ENCODE data around the gene TPP1. TPM values are rescaled to one million over a fixed set of nuclear protein-coding genes. Genes with fewer than 3 reads are reported as not detected.

The TPP1 gene
- total RNA-seq, 4 donors from 2014 or later: 13.9 to 43.4 (median 19.6) TPM

GRCh38 chr11:6565325-6565724 lies 53.9 kb downstream of the TPP1 start:
- Histone ChIP-seq H3K36me3 (peaks cover 0 to 4% of the 10 kb centered on the region in 2 donors), H3K9me3 (no peaks in the 10 kb centered on the region), H3K27me3 (no peaks in the 10 kb centered on the region), H3K27ac (no peak overlapping the region), H3K4me1 (peaks cover 19 to 28% of the 10 kb centered on the region in 2 donors), H3K4me3 (no peak overlapping the region)
- no peak for ATAC-seq
- in situ Hi-C loops (cut with MboI; ENCODE audit: low sequenced_read_pairs in 4 of 4) (no loop called here), intact Hi-C loops (cut with DNase I; ENCODE audit: low total_unique reads) (no loop called here)
- DNase-seq: no peak
- TF ChIP-seq POLR2A (IDR thresholded peaks at IDR 0.05): no peak
- TF ChIP-seq CTCF (IDR thresholded peaks at IDR 0.05 in 4 of 5, conservative IDR thresholded peaks at IDR 0.05 in 1 of 5): no peak

- DNase-seq (no peak), ATAC-seq (no peak)
- intact Hi-C loops (cut with DNase I; ENCODE audit: low total_unique reads) (no loop called here), in situ Hi-C loops (cut with MboI; ENCODE audit: low sequenced_read_pairs in 4 of 4) (no loop called here)
- TF ChIP-seq POLR2A (IDR thresholded peaks at IDR 0.05) (no peak), CTCF (IDR thresholded peaks at IDR 0.05 in 4 of 5, conservative IDR thresholded peaks at IDR 0.05 in 1 of 5) (no peak)
- Histone ChIP-seq H3K4me1 (peaks cover 28 to 37% of the 10 kb centered on the region in 2 donors), H3K4me3 (no peak overlapping the region), H3K27ac (no peak overlapping the region), H3K36me3 (peaks cover 0 to 4% of the 10 kb centered on the region in 2 donors), H3K27me3 (no peaks in the 10 kb centered on the region), H3K9me3 (no peaks in the 10 kb centered on the region)
Observed at GRCh38 chr11:6563667-6564066, 55.6 kb downstream of the TPP1 start.

- Histone ChIP-seq H3K27me3 (no peaks in the 10 kb centered on the region), H3K27ac (no peak overlapping the region), H3K9me3 (no peaks in the 10 kb centered on the region), H3K4me1 (peaks cover 23 to 33% of the 10 kb centered on the region in 2 donors), H3K36me3 (peaks cover 0 to 4% of the 10 kb centered on the region in 2 donors), H3K4me3 (no peak overlapping the region)
- intact Hi-C loops (cut with DNase I; ENCODE audit: low total_unique reads): no loop called here
- ATAC-seq: no peak
- in situ Hi-C loops (cut with MboI; ENCODE audit: low sequenced_read_pairs in 4 of 4): no loop called here
- TF ChIP-seq CTCF (IDR thresholded peaks at IDR 0.05 in 4 of 5, conservative IDR thresholded peaks at IDR 0.05 in 1 of 5): no peak
- TF ChIP-seq POLR2A (IDR thresholded peaks at IDR 0.05): no peak
- DNase-seq: no peak
Observed at GRCh38 chr11:6563121-6563619, 56.1 kb downstream of the TPP1 start.

Other genes starting within 250 kb of the TPP1 start
- gene SMPD1, start 228.9 kb downstream of the TPP1 start, total RNA-seq: 10 to 100 TPM; 19.2 to 56.1 (median 42.4) TPM
- 10 to 100 TPM; 18.5 to 49.2 (median 46.2) TPM for gene APBB1, start 200.3 kb downstream of the TPP1 start, total RNA-seq
- 10 to 100 TPM in 1 of 4 donors, 1 to 10 TPM in 1, not detected in 2; 8.7 to 17.6 TPM for gene HPX, start 178.4 kb downstream of the TPP1 start, total RNA-seq
- 10 to 100 TPM; 15.3 to 20.0 (median 16.5) TPM for gene TRIM3, start 145.5 kb downstream of the TPP1 start, total RNA-seq
- 10 to 100 TPM; 20.1 to 27.8 (median 24.4) TPM for gene ARFIP2, start 138.1 kb downstream of the TPP1 start, total RNA-seq
- 10 to 100 TPM; 10.0 to 14.5 (median 12.4) TPM for gene TIMM10B, start 137.9 kb downstream of the TPP1 start, total RNA-seq
- 10 to 100 TPM in 1 of 4 donors, 1 to 10 TPM in 3; 3.4 to 10.5 (median 4.3) TPM for gene DNHD1, start 122.1 kb downstream of the TPP1 start, total RNA-seq
- 10 to 100 TPM; 10.9 to 25.7 (median 14.9) TPM for gene RRP8, start 15.8 kb downstream of the TPP1 start, total RNA-seq
- gene ILK, start 15.6 kb downstream of the TPP1 start, total RNA-seq: 100 to 1,000 TPM in 1 of 4 donors, 10 to 100 TPM in 3; 48.3 to 113 (median 70.5) TPM
- gene TAF10, start 7.2 kb downstream of the TPP1 start, total RNA-seq: 10 to 100 TPM; 49.8 to 77.8 (median 65.7) TPM
- 1 to 10 TPM; 1.5 to 3.8 (median 2.8) TPM for gene DCHS1, start 36.4 kb upstream of the TPP1 start, total RNA-seq
- 10 to 100 TPM; 25.1 to 33.4 (median 27.7) TPM for gene MRPL17, start 63.9 kb upstream of the TPP1 start, total RNA-seq
- gene OR2AG2, start 152.6 kb upstream of the TPP1 start, total RNA-seq: not detected
- not detected for gene OR2AG1, start 163.6 kb upstream of the TPP1 start, total RNA-seq
- under 1 TPM in 1 of 4 donors, not detected in 3; 0.20 TPM for gene OR6A2, start 180.3 kb upstream of the TPP1 start, total RNA-seq
- not detected for gene OR10A5, start 226.3 kb upstream of the TPP1 start, total RNA-seq
- gene OR10A2, start 243.6 kb upstream of the TPP1 start, total RNA-seq: not detected